ENCODE results near the gene ACOT8. TPM values are rescaled to one million over a fixed set of nuclear protein-coding genes. Genes with fewer than 3 reads are reported as not detected.

The ACOT8 gene
- total and polyA plus RNA-seq, 10 of the 15 experiments (the other 5 are each of a cell fraction or from before 2014, with no cell fraction given): 5.1 to 47.9 (median 31.8) TPM

- TF ChIP-seq PKNOX1 (IDR thresholded peaks at IDR 0.05) (peak; percentile 99), MTA2 (IDR thresholded peaks at IDR 0.05; ENCODE audit: low read depth) (no peak), TCF7 (IDR thresholded peaks at IDR 0.05; ENCODE audit: borderline replicate concordance) (no peak), ESRRA (IDR thresholded peaks at IDR 0.05; ENCODE audit: low read length) (no peak), TBL1XR1 (IDR thresholded peaks at IDR 0.05; ENCODE audit: low read depth, low read length) (no peak)
These were observed 44.8 kb downstream of the ACOT8 start, which contains the start of gene UBE2C (continued) for GRCh38 chr20:45812157-45813005.

- Histone ChIP-seq H2AFZ (ENCODE audit: control insufficient read depth, low read depth, low read length) (no peak overlapping the region), H3K4me3 (no peak overlapping the region), H3K9ac (ENCODE audit: control insufficient read depth, insufficient read depth, low read length) (no peak overlapping the region), H3K4me2 (ENCODE audit: control insufficient read depth, insufficient read depth) (no peak overlapping the region), H3K4me1 (ENCODE audit: control insufficient read depth, insufficient read depth, low read length) (no peaks in the 10 kb centered on the region), H3K27me3 (replicated peaks in 1 of 2; ENCODE audit: control insufficient read depth in 2 of 2, insufficient read depth in 2 of 2, low read length in 1 of 2) (no peaks in the 10 kb centered on the region), H3K79me2 (ENCODE audit: control insufficient read depth, insufficient read depth, low read length) (peaks cover 20% of the 10 kb centered on the region), H4K20me1 (ENCODE audit: control insufficient read depth, insufficient read depth) (no peaks in the 10 kb centered on the region), H3K36me3 (ENCODE audit: control insufficient read depth in 2 of 2, insufficient read depth in 2 of 2, low read length in 1 of 2) (peaks cover 7 to 29% of the 10 kb centered on the region in 2 experiments), H3K9me3 (replicated peaks; ENCODE audit: control insufficient read depth, insufficient read depth, low read length) (no peaks in the 10 kb centered on the region; the same call in 2 of the 3 replicates), H3K27ac (ENCODE audit: control insufficient read depth, insufficient read depth) (no peak overlapping the region)
- RAD21 ChIA-PET (ENCODE audit: unreplicated experiment): no interaction called here
- BruUV-seq (replicated peaks): no TSS peak
- DNase-seq (ENCODE audit: low read depth, low spot score): no peak
- no peak for FAIRE-seq
- POLR2A ChIA-PET: no interaction called here
- no peak for ATAC-seq
- 94% methylated on average over 8 of the region's 8 CpGs for WGBS (ENCODE audit: insufficient coverage, insufficient replicate concordance, low lambda C conversion rate, missing lambda C conversion rate)
- CTCF ChIA-PET: interaction anchor here (0.6 to 3.7 kb wide), 2 partner anchors 11 to 124 kb away, joined by 3 to 19 read pairs; partner anchors contain the start of gene PCIF1
- in situ Hi-C loops (cut with MboI) (loop anchor here (25.0 kb wide), 1 partner anchor 552 kb away; no protein-coding TSS in a partner anchor), intact Hi-C loops (cut with micrococcal nuclease; ENCODE audit: unreplicated experiment) (loop anchor here (5.0 kb wide), 2 partner anchors 47 to 152 kb away; partner anchors contain the start of genes ACOT8 and ZSWIM3)
- SMC1A ChIA-PET (ENCODE audit: uncharacterized antibody, unreplicated experiment): no interaction called here
- TF ChIP-seq BCLAF1 (IDR thresholded peaks at IDR 0.05): no peak
- no peak for TF ChIP-seq BMI1 (IDR thresholded peaks at IDR 0.05; ENCODE audit: borderline replicate concordance)
- no peak for TF ChIP-seq KDM1A (IDR thresholded peaks at IDR 0.05; ENCODE audit: borderline replicate concordance)
- TF ChIP-seq GABPA (IDR thresholded peaks at IDR 0.05; ENCODE audit: low read depth): no peak
- no peak for TF ChIP-seq PML (IDR thresholded peaks at IDR 0.05; ENCODE audit: low read length)
- no peak for TF ChIP-seq SPI1 (IDR thresholded peaks at IDR 0.05; ENCODE audit: borderline replicate concordance, insufficient read depth, low read depth, low read length)
- TF ChIP-seq NR2C2 (IDR thresholded peaks at IDR 0.05; ENCODE audit: borderline replicate concordance, control insufficient read depth, insufficient read length, low read depth): no peak
- no peak for TF ChIP-seq EP300 (IDR thresholded peaks at IDR 0.05; ENCODE audit: borderline replicate concordance in 1 of 2, control insufficient read depth in 1 of 2, low read depth in 2 of 2, low read length in 2 of 2)
- TF ChIP-seq GATAD2B (conservative IDR thresholded peaks at IDR 0.05; ENCODE audit: low read depth): no peak
- no peak for TF ChIP-seq PBX3 (IDR thresholded peaks at IDR 0.05; ENCODE audit: insufficient replicate concordance, low read depth, low read length)
These were observed 46.8 kb downstream of the ACOT8 start for GRCh38 chr20:45810191-45810970.

Data from GM12878 (cell line).